ENCODE data around the gene GRN. TPM values are rescaled to one million over a fixed set of nuclear protein-coding genes. Genes with fewer than 3 reads are reported as not detected.

The GRN gene
- total and polyA plus RNA-seq, 2 of the 8 experiments (the other 6 are each of a cell fraction or from before 2014, with no cell fraction given) = 108 to 387 TPM

DNA sequence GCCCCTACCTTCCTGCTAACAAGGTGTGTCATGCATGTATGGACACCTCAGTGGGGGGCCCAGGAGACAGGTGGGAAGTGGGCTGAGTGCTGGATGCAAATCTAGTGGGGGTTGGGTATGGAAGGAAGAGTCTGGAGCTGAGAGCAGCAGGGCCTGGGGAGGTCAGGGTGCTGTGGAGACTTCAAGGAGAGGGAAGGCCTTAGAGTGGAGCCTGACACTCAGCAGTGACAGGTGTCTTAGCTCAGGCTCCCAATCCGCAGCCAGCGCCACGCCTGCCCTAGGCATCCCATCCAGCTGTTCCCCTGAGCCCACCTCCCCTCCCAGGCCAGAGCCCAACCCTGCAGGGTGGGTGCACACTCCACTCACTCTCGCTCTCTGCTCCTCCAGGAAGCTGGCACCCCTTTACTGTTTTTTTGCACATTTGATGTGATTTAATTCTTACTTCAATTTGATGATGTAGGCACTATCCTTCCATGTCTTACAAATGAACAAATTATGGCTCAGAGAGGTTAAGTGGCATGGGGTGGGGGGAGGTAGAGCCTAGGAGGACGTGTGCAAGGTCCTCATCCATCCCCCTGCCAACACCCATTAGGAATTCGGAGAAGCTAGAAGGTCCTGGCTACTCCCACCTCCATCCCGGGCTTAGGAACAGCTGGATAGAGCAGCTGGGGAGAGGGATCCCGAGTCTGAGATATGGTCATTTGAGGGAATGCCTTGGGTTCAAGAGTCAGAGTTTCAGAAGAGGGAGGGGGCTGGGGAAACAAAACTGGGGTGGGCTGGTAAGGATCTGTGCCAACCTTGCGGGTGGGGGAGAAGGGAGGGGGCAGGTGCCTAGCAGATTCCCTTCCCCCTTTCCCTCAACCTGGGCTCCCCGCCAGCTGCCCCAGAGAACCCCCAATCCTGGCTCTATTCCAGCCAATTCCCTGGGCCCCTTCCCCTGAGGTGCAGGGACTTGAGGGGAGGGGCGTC lies 16.5 kb downstream of the GRN start:
- Histone ChIP-seq H3K9me3 (ENCODE audit: insufficient read depth in 2 of 2, low read depth in 1 of 2, low read length in 1 of 2) (no peaks in the 10 kb centered on the region), H3K4me2 (ENCODE audit: insufficient read depth in 1 of 2, low read depth in 2 of 2, low read length in 2 of 2) (peak overlapping the region; percentile 52 to 79), H3K4me3 (ENCODE audit: extremely low read depth in 1 of 4, insufficient read depth in 2 of 4, low read depth in 3 of 4, low read length in 4 of 4) (peak overlapping the region in 3 of 4 experiments; percentile 3 to 100 (median 15); a peak in 5 of 8 replicates), H3K27me3 (replicated peaks in 1 of 4; ENCODE audit: control insufficient read depth in 3 of 4, extremely low read depth in 1 of 4, insufficient read depth in 3 of 4, low read length in 3 of 4) (no peaks in the 10 kb centered on the region), H3K9ac (replicated peaks in 1 of 4; ENCODE audit: extremely low read depth in 1 of 4, low read depth in 3 of 4, low read length in 3 of 4) (no peak overlapping the region), H3K79me1 (ENCODE audit: low read depth, low read length) (peaks cover 12% of the 10 kb centered on the region), H2BK120ac (replicated peaks; ENCODE audit: low read depth, low read length) (no peak overlapping the region), H3K4ac (replicated peaks; ENCODE audit: insufficient read length, low read depth, low read length) (no peak overlapping the region), H3K23me2 (ENCODE audit: low read depth, low read length) (peaks cover 2% of the 10 kb centered on the region; the same call in 1 of the 2 replicates), H2BK12ac (ENCODE audit: low read depth, low read length) (peak overlapping the region; percentile 6; the same call in 1 of the 2 replicates), H2BK20ac (ENCODE audit: low read length) (no peak overlapping the region), H3K27ac (ENCODE audit: low read depth, low read length) (no peak overlapping the region), H4K91ac (replicated peaks; ENCODE audit: insufficient read length, low read length) (no peak overlapping the region), H3K4me1 (replicated peaks in 1 of 4; ENCODE audit: control insufficient read depth in 3 of 4, insufficient read depth in 4 of 4, low read length in 3 of 4) (peaks cover 9 to 23% (median 18%) of the 10 kb centered on the region in 4 experiments), H2AFZ (ENCODE audit: low read length) (no peak overlapping the region), H3K23ac (ENCODE audit: insufficient read length) (no peak overlapping the region), H4K20me1 (replicated peaks in 1 of 2; ENCODE audit: control insufficient read depth in 1 of 2, insufficient read depth in 2 of 2, low read length in 2 of 2) (peaks cover 3 to 23% of the 10 kb centered on the region in 2 experiments), H4K5ac (ENCODE audit: insufficient read length, low read depth, low read length) (no peak overlapping the region), H4K8ac (ENCODE audit: extremely low read depth, insufficient read depth, low read length) (no peak overlapping the region), H2BK5ac (ENCODE audit: low read depth, low read length) (peak overlapping the region; percentile 38; the same call in 1 of the 2 replicates), H3K79me2 (ENCODE audit: control insufficient read depth in 1 of 2, insufficient read depth in 2 of 2, low read length in 2 of 2) (peaks cover 0 to 7% of the 10 kb centered on the region in 2 experiments; a peak in 1 of 4 replicates), H3K18ac (ENCODE audit: extremely low read depth, low read length) (no peak overlapping the region; the same call in 1 of the 2 replicates), H2AK5ac (ENCODE audit: low read depth, low read length) (no peak overlapping the region), H3K14ac (ENCODE audit: insufficient read length) (no peak overlapping the region), H3K56ac (replicated peaks; ENCODE audit: insufficient read length, low read depth, low read length) (no peak overlapping the region), H3K36me3 (ENCODE audit: control insufficient read depth in 2 of 4, insufficient read depth in 4 of 4, low read length in 3 of 4) (peaks cover 0 to 6% (median 1%) of the 10 kb centered on the region in 4 experiments; a peak in 1 of 8 replicates), H2BK15ac (ENCODE audit: low read length) (peak overlapping the region; percentile 18; the same call in 1 of the 2 replicates)
- WGBS, 2 experiments (ENCODE audit: extremely low coverage in 1 of 2, insufficient coverage in 1 of 2, insufficient read length in 1 of 2, insufficient replicate concordance in 2 of 2, low coverage in 1 of 2, low lambda C conversion rate in 2 of 2, missing lambda C conversion rate in 1 of 2) = 55% methylated on average over 9 of the region's 11 CpGs; no CpG with 5 or more reads in 1 of the 2 experiments
- POLR2A ChIA-PET (ENCODE audit: partially characterized antibody) = interaction anchor here (1.1 to 3.8 kb wide), 14 partner anchors 8 to 170 kb away, joined by 3 to 15 read pairs (median 4); partner anchors contain the start of gene GPATCH8
- FAIRE-seq (no peak), DNase-seq (ENCODE audit: low read depth in 1 of 2, low spot score in 2 of 2) (no peak)
- CTCF ChIA-PET (ENCODE audit: partially characterized antibody) = interaction anchor here (0.7 to 10.1 kb wide), 12 partner anchors 10 to 419 kb away, joined by 3 to 177 read pairs (median 4); partner anchors contain the start of gene GRN
- TF ChIP-seq JUN (IDR thresholded peaks at IDR 0.05; ENCODE audit: low read depth, low read length) (no peak), BACH1 (IDR thresholded peaks at IDR 0.05; ENCODE audit: low read length) (no peak), GABPA (IDR thresholded peaks at IDR 0.05; ENCODE audit: borderline replicate concordance, insufficient read depth, low read length) (no peak), SRF (IDR thresholded peaks at IDR 0.05; ENCODE audit: low read depth, low read length) (no peak)
